Measurements from ENCODE around the gene A4GALT. TPM values are rescaled to one million over a fixed set of nuclear protein-coding genes. Genes with fewer than 3 reads are reported as not detected.

The A4GALT gene, protein sequence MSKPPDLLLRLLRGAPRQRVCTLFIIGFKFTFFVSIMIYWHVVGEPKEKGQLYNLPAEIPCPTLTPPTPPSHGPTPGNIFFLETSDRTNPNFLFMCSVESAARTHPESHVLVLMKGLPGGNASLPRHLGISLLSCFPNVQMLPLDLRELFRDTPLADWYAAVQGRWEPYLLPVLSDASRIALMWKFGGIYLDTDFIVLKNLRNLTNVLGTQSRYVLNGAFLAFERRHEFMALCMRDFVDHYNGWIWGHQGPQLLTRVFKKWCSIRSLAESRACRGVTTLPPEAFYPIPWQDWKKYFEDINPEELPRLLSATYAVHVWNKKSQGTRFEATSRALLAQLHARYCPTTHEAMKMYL
- 10 to 100 TPM in 2 of 4 donors, 1 to 10 TPM in 2; 5.8 to 13.3 (median 8.6) TPM for total RNA-seq

DNA sequence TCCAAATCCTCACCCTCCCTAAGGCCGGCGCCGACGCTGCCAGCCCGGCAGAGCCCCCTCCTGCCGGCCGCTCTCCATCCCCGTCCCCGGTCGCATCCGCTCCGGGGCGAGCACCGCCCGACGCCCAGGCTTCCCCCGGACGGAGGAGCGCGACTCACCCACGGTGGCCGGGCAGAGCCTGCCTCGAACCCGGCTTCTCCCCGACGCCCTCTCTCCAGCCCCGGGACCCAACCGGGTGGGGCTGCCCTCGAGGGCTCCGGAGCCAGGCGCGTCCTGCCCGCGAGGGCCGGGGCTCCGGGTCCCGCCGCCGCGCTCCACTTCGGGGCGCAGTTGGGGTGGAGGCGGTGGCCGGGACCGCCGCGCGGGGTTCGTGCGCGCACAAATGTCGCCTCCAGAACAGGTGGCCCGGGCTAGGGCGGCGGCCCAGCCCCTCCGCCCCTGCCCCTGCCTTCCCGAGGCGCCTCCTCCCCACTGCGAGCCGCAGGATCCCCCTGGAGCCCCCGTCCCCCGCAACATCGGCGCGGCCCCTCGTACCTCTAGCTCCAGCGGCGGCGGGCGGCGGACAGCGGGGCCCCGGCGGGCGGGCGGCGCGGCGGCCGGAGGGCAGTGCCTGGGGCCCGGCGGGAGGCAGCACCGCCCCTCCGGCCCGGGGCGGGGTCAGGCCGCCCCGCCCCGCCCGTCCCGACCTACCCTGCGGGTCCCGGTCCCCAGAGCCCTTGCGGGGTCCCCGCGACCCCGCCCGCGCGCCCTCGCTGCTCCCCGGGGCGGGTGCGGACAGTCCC, at the start of gene A4GALT:
Gene A4GALT (minus strand): TSS at position 608 of the 782 bp plus-strand sequence. CDS start 26,919 bp downstream, outside the sequence.
- H3K27ac ChIP-seq = peak within 1 kb of the TSS; percentile 76 to 89 (median 82)
- ATAC-seq (peak; percentile 72 to 76), DNase-seq (no peak)
- no peaks in the 10 kb centered on the region for H3K9me3 ChIP-seq
- intact Hi-C loops (cut with DNase I; ENCODE audit: low total_unique reads) (loop anchor here (2.0 kb wide), 1 partner anchor 58 kb away; no protein-coding TSS in a partner anchor), in situ Hi-C loops (cut with MboI; ENCODE audit: low sequenced_read_pairs in 4 of 4) (no loop called here)
- no peaks in the 10 kb centered on the region for H3K36me3 ChIP-seq
- peaks cover 14 to 20% of the 10 kb centered on the region in 2 donors for H3K4me1 ChIP-seq
- no peaks in the 10 kb centered on the region for H3K27me3 ChIP-seq
- TF ChIP-seq POLR2A (IDR thresholded peaks at IDR 0.05) = peak; percentile 38 to 71
- TF ChIP-seq, protein P1, sequence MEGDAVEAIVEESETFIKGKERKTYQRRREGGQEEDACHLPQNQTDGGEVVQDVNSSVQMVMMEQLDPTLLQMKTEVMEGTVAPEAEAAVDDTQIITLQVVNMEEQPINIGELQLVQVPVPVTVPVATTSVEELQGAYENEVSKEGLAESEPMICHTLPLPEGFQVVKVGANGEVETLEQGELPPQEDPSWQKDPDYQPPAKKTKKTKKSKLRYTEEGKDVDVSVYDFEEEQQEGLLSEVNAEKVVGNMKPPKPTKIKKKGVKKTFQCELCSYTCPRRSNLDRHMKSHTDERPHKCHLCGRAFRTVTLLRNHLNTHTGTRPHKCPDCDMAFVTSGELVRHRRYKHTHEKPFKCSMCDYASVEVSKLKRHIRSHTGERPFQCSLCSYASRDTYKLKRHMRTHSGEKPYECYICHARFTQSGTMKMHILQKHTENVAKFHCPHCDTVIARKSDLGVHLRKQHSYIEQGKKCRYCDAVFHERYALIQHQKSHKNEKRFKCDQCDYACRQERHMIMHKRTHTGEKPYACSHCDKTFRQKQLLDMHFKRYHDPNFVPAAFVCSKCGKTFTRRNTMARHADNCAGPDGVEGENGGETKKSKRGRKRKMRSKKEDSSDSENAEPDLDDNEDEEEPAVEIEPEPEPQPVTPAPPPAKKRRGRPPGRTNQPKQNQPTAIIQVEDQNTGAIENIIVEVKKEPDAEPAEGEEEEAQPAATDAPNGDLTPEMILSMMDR (IDR thresholded peaks at IDR 0.05 in 4 of 5, conservative IDR thresholded peaks at IDR 0.05 in 1 of 5) = no peak
- H3K4me3 ChIP-seq = peak within 1 kb of the TSS; percentile 66 to 91 (median 78)

DNA sequence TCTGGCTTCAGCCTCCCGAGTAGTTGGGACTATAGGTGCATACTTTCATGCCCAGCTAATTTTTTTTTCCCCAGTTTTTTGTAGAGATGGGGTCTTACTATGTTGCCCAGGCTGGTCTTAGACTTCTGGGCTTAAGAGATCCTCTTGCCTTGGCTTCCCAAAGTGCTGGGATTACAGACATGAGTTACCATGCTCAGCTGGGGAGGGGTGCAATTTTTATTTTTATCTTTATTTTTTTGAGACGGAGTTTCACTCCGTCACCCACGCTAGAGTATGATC, 49.7 kb upstream of the A4GALT start:
- Histone ChIP-seq H3K9me3 (no peaks in the 10 kb centered on the region), H3K4me1 (peaks cover 0 to 7% of the 10 kb centered on the region in 2 donors), H3K27ac (no peak overlapping the region), H3K36me3 (no peaks in the 10 kb centered on the region), H3K27me3 (no peaks in the 10 kb centered on the region), H3K4me3 (no peak overlapping the region)
- no peak for ATAC-seq
- no peak for TF ChIP-seq POLR2A (IDR thresholded peaks at IDR 0.05)
- TF ChIP-seq, protein P1 (IDR thresholded peaks at IDR 0.05 in 4 of 5, conservative IDR thresholded peaks at IDR 0.05 in 1 of 5) = no peak
- in situ Hi-C loops (cut with MboI; ENCODE audit: low sequenced_read_pairs in 4 of 4) (loop anchor here in 1 of 4 donors (10.0 kb wide), 1 partner anchor 106 kb away; no protein-coding TSS in a partner anchor), intact Hi-C loops (cut with DNase I; ENCODE audit: low total_unique reads) (no loop called here)
- DNase-seq = no peak

DNA sequence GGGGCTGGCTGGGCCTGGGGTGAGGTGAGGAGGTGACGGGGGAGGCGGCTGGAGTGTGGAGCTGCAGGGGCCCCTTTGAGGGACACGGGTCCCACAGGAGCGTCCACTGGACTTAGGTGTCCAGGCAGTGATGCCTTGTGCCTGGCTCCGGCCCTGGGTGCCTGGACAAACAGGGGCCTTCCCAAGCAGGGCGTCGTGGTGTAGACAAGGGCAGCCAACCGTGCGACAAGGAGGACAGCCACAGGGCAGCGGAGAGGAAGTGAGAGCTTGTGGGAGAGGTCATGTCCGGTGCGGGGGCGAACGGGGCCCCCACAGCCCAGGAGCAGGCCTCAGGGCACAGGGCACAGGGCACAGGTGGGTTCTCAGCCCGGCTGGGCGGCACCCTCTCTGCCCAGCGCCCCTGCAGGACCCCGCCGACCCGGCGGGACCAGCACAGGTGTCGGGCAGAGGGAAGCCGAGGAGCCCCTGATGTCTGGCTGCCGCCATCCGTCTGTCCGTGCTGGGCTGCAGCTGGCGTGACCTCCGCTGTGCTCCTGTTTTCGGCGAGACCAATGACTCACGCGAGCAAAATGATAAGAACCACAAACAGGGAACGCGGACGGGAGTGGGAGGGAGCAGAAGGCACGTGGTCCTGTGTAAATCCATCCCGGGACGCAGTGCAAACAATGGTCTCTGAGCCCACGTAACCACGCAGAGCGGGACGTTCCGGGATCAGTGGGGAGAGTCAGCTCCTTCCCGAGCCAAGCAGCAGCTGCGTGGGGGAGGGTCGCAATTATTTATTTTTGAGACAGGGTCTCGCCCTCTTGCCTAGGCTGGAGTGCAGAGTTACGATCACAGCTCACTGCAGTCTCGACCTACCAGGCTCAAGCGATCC, 49.1 kb upstream of the A4GALT start:
- Histone ChIP-seq H3K9me3 (no peaks in the 10 kb centered on the region), H3K27ac (no peak overlapping the region), H3K4me1 (peaks cover 0 to 7% of the 10 kb centered on the region in 2 donors), H3K27me3 (no peaks in the 10 kb centered on the region), H3K36me3 (no peaks in the 10 kb centered on the region), H3K4me3 (peak overlapping the region in 3 of 4 donors; percentile 25 to 38 (median 28))
- in situ Hi-C loops (cut with MboI; ENCODE audit: low sequenced_read_pairs in 4 of 4) (loop anchor here in 1 of 4 donors (10.0 kb wide), 1 partner anchor 105 kb away; no protein-coding TSS in a partner anchor), intact Hi-C loops (cut with DNase I; ENCODE audit: low total_unique reads) (no loop called here)
- DNase-seq = no peak
- TF ChIP-seq POLR2A (IDR thresholded peaks at IDR 0.05) = no peak
- ATAC-seq = peak; percentile 42 to 68

DNA sequence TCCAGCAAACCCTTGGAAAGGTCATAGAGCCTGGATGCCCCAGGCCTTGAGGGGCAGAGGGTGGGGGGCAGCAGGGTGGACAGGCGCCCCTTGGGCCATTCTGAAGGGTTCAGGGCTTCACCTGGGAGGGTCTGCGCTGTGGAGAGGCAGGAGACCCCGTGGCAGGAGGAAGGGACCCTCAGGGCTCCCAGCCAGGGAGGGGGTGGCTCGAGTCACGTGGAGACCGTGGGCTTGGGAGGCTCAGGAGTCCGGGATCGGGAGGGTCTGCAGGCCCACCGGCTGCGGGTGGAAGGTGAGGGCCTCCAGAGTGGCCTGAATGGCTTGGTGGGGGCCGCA, 48.5 kb upstream of the A4GALT start:
- DNase-seq (no peak), ATAC-seq (no peak)
- H3K4me1 ChIP-seq = peaks cover 0 to 7% of the 10 kb centered on the region in 2 donors
- TF ChIP-seq, protein P1 (IDR thresholded peaks at IDR 0.05 in 4 of 5, conservative IDR thresholded peaks at IDR 0.05 in 1 of 5) = no peak
- TF ChIP-seq POLR2A (IDR thresholded peaks at IDR 0.05) = no peak
- no peak overlapping the region for H3K4me3 ChIP-seq
- intact Hi-C loops (cut with DNase I; ENCODE audit: low total_unique reads) = no loop called here
- no peak overlapping the region for H3K27ac ChIP-seq
- H3K9me3 ChIP-seq = no peaks in the 10 kb centered on the region
- in situ Hi-C loops (cut with MboI; ENCODE audit: low sequenced_read_pairs in 4 of 4) = no loop called here
- H3K36me3 ChIP-seq = no peaks in the 10 kb centered on the region
- H3K27me3 ChIP-seq = no peaks in the 10 kb centered on the region

Data from gastrocnemius medialis (tissue), 4 donors.